KMS-11 (cell line): ENCODE results near the gene SDF2L1.
A peak's percentile ranks its signal among the peaks of the same experiment; 100 is the strongest.

Experiments
- H2AFZ ChIP-seq: fragments of 200-600 bp; sonication (generic); 2 replicates; pipeline ENCODE4 v1.6.1; 2016; ENCODE audit warnings: antibody characterized with exemption, mixed run types, low read depth
- H3K27ac ChIP-seq: fragments of 200-600 bp; sonication (generic); 2 replicates; pipeline ENCODE4 v1.6.1; 2016; ENCODE audit warnings: mild to moderate bottlenecking, mixed run types
- H3K27me3 ChIP-seq: fragments of 200-600 bp; sonication (generic); 2 replicates; pipeline ENCODE4 v1.6.1; 2017; ENCODE audit warnings: mild to moderate bottlenecking, low read depth, mixed run types, moderate library complexity; ENCODE audit not compliant: insufficient read depth
- H3K36me3 ChIP-seq: fragments of 200-600 bp; sonication (generic); 2 replicates; pipeline ENCODE4 v1.6.1; 2017; ENCODE audit warnings: mild to moderate bottlenecking, mixed run types; ENCODE audit not compliant: insufficient read depth
- H3K4me1 ChIP-seq: fragments of 200-600 bp; sonication (generic); 2 replicates; pipeline ENCODE4 v1.6.1; 2016; ENCODE audit warnings: mild to moderate bottlenecking, low read depth, mixed run types; ENCODE audit not compliant: poor library complexity, severe bottlenecking
- H3K4me2 ChIP-seq: fragments of 200-600 bp; sonication (generic); 2 replicates; pipeline ENCODE4 v1.7.0; 2016; ENCODE audit warnings: mild to moderate bottlenecking, mixed run types
- H3K4me3 ChIP-seq: fragments of 200-600 bp; sonication (generic); IDR thresholded peaks from 2 replicates; pipeline ENCODE4 v1.6.1; 2017; ENCODE audit warnings: low read depth, low read length, mixed read lengths; ENCODE audit not compliant: insufficient read depth
- H3K79me2 ChIP-seq: fragments of 200-600 bp; sonication (generic); 2 replicates; pipeline ENCODE4 v1.6.1; 2016; ENCODE audit warnings: low read depth, mixed run types; ENCODE audit not compliant: insufficient read depth
- H3K9ac ChIP-seq: fragments of 200-600 bp; sonication (generic); 2 replicates; pipeline ENCODE4 v1.6.1; 2016; ENCODE audit warnings: mild to moderate bottlenecking, mixed run types
- H4K20me1 ChIP-seq: fragments of 200-600 bp; sonication (generic); 2 replicates; pipeline ENCODE4 v1.6.1; 2016; ENCODE audit warnings: mild to moderate bottlenecking, mixed run types; ENCODE audit not compliant: insufficient read depth
- TF ChIP-seq, protein P1 (sequence below): fragments of 200-600 bp; sonication (generic); conservative IDR thresholded peaks from 2 replicates; pipeline ENCODE4 v1.6.1; 2017; ENCODE audit warnings: low read depth, mild to moderate bottlenecking, antibody characterized with exemption, low read length, moderate library complexity, mixed read lengths

SDF2L1 gene

DNA sequence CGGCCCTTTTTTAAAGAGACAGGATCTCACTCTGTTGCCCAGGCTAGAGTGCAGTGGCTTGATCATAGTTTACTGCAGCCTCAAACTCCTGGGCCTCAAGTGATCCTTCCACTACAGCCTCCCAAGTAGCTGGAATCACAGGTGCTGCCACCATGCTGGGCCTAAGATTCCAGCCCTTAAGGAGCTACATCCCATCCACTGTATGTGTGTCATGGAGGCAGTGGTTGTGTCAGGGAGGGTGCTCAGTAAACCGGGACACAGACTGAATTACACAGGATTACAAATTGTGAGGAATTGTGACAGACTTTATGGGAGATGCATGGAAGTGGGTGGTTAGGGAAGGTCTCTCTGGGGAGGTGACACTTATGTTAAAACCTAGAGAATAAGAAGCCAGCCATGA, 21.6 kb downstream of the SDF2L1 start:
- no peak overlapping the region for H3K27ac ChIP-seq
- H2AFZ ChIP-seq: no peak overlapping the region
- no peaks in the 10 kb centered on the region for H3K27me3 ChIP-seq
- H3K79me2 ChIP-seq: peaks cover 20% of the 10 kb centered on the region; the same call in 1 of the 2 replicates
- no peak overlapping the region for H3K4me3 ChIP-seq
- H3K4me1 ChIP-seq: peaks cover 4% of the 10 kb centered on the region
- no peaks in the 10 kb centered on the region for H4K20me1 ChIP-seq
- H3K4me2 ChIP-seq: no peak overlapping the region
- H3K9ac ChIP-seq: no peak overlapping the region
- TF ChIP-seq, protein P1, sequence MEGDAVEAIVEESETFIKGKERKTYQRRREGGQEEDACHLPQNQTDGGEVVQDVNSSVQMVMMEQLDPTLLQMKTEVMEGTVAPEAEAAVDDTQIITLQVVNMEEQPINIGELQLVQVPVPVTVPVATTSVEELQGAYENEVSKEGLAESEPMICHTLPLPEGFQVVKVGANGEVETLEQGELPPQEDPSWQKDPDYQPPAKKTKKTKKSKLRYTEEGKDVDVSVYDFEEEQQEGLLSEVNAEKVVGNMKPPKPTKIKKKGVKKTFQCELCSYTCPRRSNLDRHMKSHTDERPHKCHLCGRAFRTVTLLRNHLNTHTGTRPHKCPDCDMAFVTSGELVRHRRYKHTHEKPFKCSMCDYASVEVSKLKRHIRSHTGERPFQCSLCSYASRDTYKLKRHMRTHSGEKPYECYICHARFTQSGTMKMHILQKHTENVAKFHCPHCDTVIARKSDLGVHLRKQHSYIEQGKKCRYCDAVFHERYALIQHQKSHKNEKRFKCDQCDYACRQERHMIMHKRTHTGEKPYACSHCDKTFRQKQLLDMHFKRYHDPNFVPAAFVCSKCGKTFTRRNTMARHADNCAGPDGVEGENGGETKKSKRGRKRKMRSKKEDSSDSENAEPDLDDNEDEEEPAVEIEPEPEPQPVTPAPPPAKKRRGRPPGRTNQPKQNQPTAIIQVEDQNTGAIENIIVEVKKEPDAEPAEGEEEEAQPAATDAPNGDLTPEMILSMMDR: no peak
- H3K36me3 ChIP-seq: no peaks in the 10 kb centered on the region

DNA sequence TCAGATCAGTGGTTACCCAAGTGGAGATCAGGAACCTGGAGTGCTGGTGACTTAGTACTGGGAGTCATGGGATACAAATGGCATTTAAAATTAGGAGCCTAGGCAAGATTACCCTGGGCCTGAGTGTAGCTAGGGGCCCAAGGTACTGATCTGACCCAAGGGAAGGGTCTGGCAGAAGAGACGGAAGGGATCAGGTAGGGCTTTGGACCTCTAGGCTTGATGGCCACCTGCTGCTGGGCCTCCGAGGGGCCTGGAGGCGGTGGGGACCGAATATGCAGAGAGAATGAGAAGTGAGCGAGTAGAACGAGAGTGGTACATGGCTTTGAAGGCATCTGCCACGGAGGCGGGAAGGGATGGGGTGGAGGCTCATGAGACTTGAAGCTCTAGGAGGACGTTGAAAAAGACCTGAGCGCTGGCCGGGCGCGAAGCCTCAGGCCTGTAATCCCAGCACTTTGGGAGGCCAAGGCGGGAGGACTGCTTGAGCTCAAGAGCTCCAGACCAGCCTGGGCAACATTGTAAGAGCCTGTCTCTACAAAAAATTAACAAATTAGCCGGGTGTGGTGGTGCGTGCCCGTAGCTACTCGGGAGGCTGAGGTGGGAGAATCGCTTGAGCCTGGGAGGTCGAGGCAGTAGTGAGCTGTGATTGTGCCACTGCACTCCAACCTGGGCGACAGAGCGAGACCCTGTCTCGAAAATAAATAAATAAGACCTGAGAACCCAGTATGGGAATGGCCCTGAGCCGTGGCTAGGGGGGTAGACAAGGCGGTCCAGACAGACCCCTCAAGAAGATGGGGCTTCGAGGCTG, 23.1 kb downstream of the SDF2L1 start:
- H3K27ac ChIP-seq: peak overlapping the region; percentile 69
- H3K9ac ChIP-seq: peak overlapping the region; percentile 71; the same call in 1 of the 2 replicates
- peak overlapping the region; percentile 69 for H3K4me2 ChIP-seq
- H2AFZ ChIP-seq: peak overlapping the region; percentile 93
- TF ChIP-seq, protein P1: no peak
- peaks cover 23% of the 10 kb centered on the region; the same call in 1 of the 2 replicates for H3K79me2 ChIP-seq
- H3K27me3 ChIP-seq: no peaks in the 10 kb centered on the region
- H3K36me3 ChIP-seq: no peaks in the 10 kb centered on the region; the same call in 1 of the 2 replicates
- no peak overlapping the region for H3K4me3 ChIP-seq
- no peaks in the 10 kb centered on the region for H4K20me1 ChIP-seq
- H3K4me1 ChIP-seq: peaks cover 4% of the 10 kb centered on the region

DNA sequence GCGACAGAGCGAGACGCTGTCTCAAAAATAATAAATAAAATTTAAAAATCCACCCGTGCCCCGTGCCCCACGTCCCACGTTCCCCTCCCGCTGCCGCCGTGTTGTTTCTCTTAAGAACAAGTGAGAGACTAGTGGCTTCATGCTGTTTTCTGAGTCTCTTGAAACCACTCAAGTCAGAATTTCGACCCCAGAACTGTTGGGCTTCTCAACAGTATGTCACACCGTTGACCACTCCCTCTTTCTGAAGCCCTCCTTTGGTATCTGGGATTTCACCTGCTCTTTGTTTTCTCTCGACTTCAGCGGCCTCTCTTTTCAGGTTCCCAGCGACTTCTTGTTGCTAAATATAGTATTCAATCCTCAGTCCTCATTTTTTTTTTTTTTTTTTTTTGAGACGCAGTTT, 24.7 kb downstream of the SDF2L1 start:
- Histone ChIP-seq H3K9ac (peak overlapping the region; percentile 71; the same call in 1 of the 2 replicates), H3K36me3 (no peaks in the 10 kb centered on the region; the same call in 1 of the 2 replicates), H3K79me2 (peaks cover 23% of the 10 kb centered on the region; the same call in 1 of the 2 replicates), H2AFZ (peak overlapping the region; percentile 93; the same call in 1 of the 2 replicates), H3K27ac (peak overlapping the region; percentile 69; the same call in 1 of the 2 replicates), H3K27me3 (no peaks in the 10 kb centered on the region), H4K20me1 (no peaks in the 10 kb centered on the region), H3K4me1 (peaks cover 4% of the 10 kb centered on the region), H3K4me3 (no peak overlapping the region), H3K4me2 (peak overlapping the region; percentile 69; the same call in 1 of the 2 replicates)
- TF ChIP-seq, protein P1: no peak

DNA sequence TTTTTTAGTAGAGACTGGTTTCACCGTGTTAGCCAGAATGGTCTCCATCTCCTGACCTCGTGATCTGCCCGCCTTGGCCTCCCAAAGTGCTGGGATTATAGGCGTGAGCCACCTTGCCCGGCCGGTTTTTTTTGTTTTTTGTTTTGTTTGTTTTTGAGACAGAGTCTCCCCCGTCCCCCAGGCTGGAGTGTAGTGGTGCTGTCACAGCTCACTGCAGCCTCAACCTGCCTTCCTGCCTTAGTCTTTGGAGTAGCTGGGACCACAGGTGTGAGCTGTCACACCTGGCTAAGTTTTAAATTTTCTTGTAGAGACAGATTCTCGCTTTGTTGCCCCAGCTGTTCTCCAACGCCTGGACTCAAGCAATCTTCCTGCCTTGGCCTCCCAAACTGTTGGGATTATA, 26.9 kb downstream of the SDF2L1 start:
- Histone ChIP-seq H2AFZ (no peak overlapping the region), H3K4me1 (peaks cover 4% of the 10 kb centered on the region), H3K79me2 (peaks cover 23% of the 10 kb centered on the region; the same call in 1 of the 2 replicates), H3K4me2 (no peak overlapping the region), H3K27ac (no peak overlapping the region), H3K27me3 (no peaks in the 10 kb centered on the region), H4K20me1 (no peaks in the 10 kb centered on the region), H3K4me3 (no peak overlapping the region), H3K36me3 (no peaks in the 10 kb centered on the region; the same call in 1 of the 2 replicates), H3K9ac (no peak overlapping the region)
- TF ChIP-seq, protein P1: no peak
